ENCODE measurements around the gene CSTB. TPM values are rescaled to one million over a fixed set of nuclear protein-coding genes. Genes with fewer than 3 reads are reported as not detected.

The CSTB gene
- total RNA-seq, 1 donor from 2014 or later, result 45.4 TPM

- H3K36me3 Mint-ChIP-seq, result peaks cover 8% of the 10 kb centered on the region
- H3K4me1 Mint-ChIP-seq (ENCODE audit: unreplicated experiment), result peaks cover 17% of the 10 kb centered on the region
- H3K9me3 Mint-ChIP-seq, result no peaks in the 10 kb centered on the region
- no peaks in the 10 kb centered on the region for H3K27me3 Mint-ChIP-seq
- no peak for TF ChIP-seq CTCF (conservative IDR thresholded peaks at IDR 0.05)
- H3K27ac Mint-ChIP-seq, result peak overlapping the region; percentile 86
- DNase-seq (ENCODE audit: extremely low spot score, unreplicated experiment), result no peak
- H3K4me3 Mint-ChIP-seq, result peak overlapping the region; percentile 74
These were observed 2.6 kb upstream of the CSTB start for GRCh38 chr21:43778469-43779335.

- Mint-ChIP-seq H3K27me3 (no peaks in the 10 kb centered on the region), H3K36me3 (peaks cover 15% of the 10 kb centered on the region), H3K27ac (peak overlapping the region; percentile 86), H3K4me1 (ENCODE audit: unreplicated experiment) (peaks cover 17% of the 10 kb centered on the region), H3K9me3 (no peaks in the 10 kb centered on the region), H3K4me3 (peak overlapping the region; percentile 63)
- no peak for TF ChIP-seq CTCF (conservative IDR thresholded peaks at IDR 0.05)
- no peak for DNase-seq (ENCODE audit: extremely low spot score, unreplicated experiment)
These were observed 1.8 kb upstream of the CSTB start for GRCh38 chr21:43777953-43778352.

GRCh38 chr21:43775190-43775589 is 918 bp downstream of the CSTB start:
- DNase-seq (ENCODE audit: extremely low spot score, unreplicated experiment), result no peak
- Mint-ChIP-seq H3K27me3 (no peaks in the 10 kb centered on the region), H3K4me1 (ENCODE audit: unreplicated experiment) (peaks cover 17% of the 10 kb centered on the region), H3K27ac (peak overlapping the region; percentile 94), H3K4me3 (peak overlapping the region; percentile 93), H3K9me3 (no peaks in the 10 kb centered on the region), H3K36me3 (peaks cover 15% of the 10 kb centered on the region)
- TF ChIP-seq CTCF (conservative IDR thresholded peaks at IDR 0.05), result no peak

- Mint-ChIP-seq H3K27me3 (no peaks in the 10 kb centered on the region), H3K9me3 (no peaks in the 10 kb centered on the region), H3K4me1 (ENCODE audit: unreplicated experiment) (peaks cover 18% of the 10 kb centered on the region), H3K36me3 (peaks cover 15% of the 10 kb centered on the region), H3K27ac (no peak overlapping the region), H3K4me3 (peak overlapping the region; percentile 93)
- no peak for TF ChIP-seq CTCF (conservative IDR thresholded peaks at IDR 0.05)
- no peak for DNase-seq (ENCODE audit: extremely low spot score, unreplicated experiment)
These were observed 1.9 kb downstream of the CSTB start for GRCh38 chr21:43774163-43774562.

- Mint-ChIP-seq H3K4me3 (no peak overlapping the region), H3K36me3 (peaks cover 15% of the 10 kb centered on the region), H3K27me3 (no peaks in the 10 kb centered on the region), H3K27ac (no peak overlapping the region), H3K4me1 (ENCODE audit: unreplicated experiment) (peaks cover 25% of the 10 kb centered on the region), H3K9me3 (no peaks in the 10 kb centered on the region)
- no peak for TF ChIP-seq CTCF (conservative IDR thresholded peaks at IDR 0.05)
- DNase-seq (ENCODE audit: extremely low spot score, unreplicated experiment), result no peak
These were observed 3.7 kb downstream of the CSTB start for GRCh38 chr21:43772425-43772821.
